A673 (cell line): ENCODE data around the gene GLI3.

Source experiments
- CTCF ChIP-seq: fragments of 300-800, 200-600 bp; sonication (generic); conservative IDR thresholded peaks from 2 replicates; pipeline ENCODE4 v1.5.1; 2017; ENCODE audit warnings: low read depth, mild to moderate bottlenecking, antibody characterized with exemption, low read length, moderate library complexity, mixed read lengths
- EZH2 ChIP-seq: fragments of 200-600 bp; sonication (generic); IDR thresholded peaks from 2 replicates; pipeline ENCODE4 v1.6.1; 2017; ENCODE audit warnings: borderline replicate concordance, low read depth, mild to moderate bottlenecking, mixed read lengths, antibody characterized with exemption, low read length; ENCODE audit not compliant: poor library complexity, severe bottlenecking

GRCh38 chr7:42017349-42017986 lies 219.5 kb downstream of the GLI3 start:
- TF ChIP-seq CTCF (no peak), EZH2 (no peak)
